GM12878 (cell line): ENCODE data around the gene PSENEN. TPM values are rescaled to one million over a fixed set of nuclear protein-coding genes. Genes with fewer than 3 reads are reported as not detected.

Experiments used
- ATAC-seq: fragments of 200-7000 bp; cut with Tn5 transposase; 3 replicates; pipeline ENCODE4 v1.9.1; 2020; ENCODE audit warnings: mild to moderate bottlenecking, moderate library complexity
- BruUV-seq: library from RNA; stranded (reverse); fragments of 400-500 nt; replicated peaks from 2 replicates; lab custom pipeline; 2021; lab: Mats Ljungman, UMichigan
- CTCF ChIA-PET: fragments of 300-600 bp; sonication (Branson Sonifier 250); formaldehyde crosslinking; extraction: SDS; loops from one replicate; lab custom pipeline; 2021; ENCODE audit warnings: inconsistent platforms; lab: Yijun Ruan, JAX
- POLR2A ChIA-PET: fragments of 350-600 bp; formaldehyde crosslinking; extraction: SDS; loops from one replicate; lab custom pipeline; 2021; ENCODE audit warnings: inconsistent platforms; lab: Charles Lee
- RAD21 ChIA-PET: fragments of 300-600 bp; sonication (Branson Sonifier 250); formaldehyde crosslinking; loops from one replicate; lab custom pipeline; 2023; ENCODE audit warnings: antibody characterized with exemption; ENCODE audit not compliant: unreplicated experiment; lab: Charles Lee
- SMC1A ChIA-PET: fragments of 300-600 bp; sonication (Branson Sonifier 250); formaldehyde crosslinking; loops from one replicate; lab custom pipeline; 2023; ENCODE audit not compliant: unreplicated experiment, uncharacterized antibody; lab: Charles Lee
- DNase-seq: peaks from one replicate; pipeline ENCODE4 v3.0.0-alpha.2; 2011; ENCODE audit warnings: low read depth, low spot score
- FAIRE-seq: peaks from 3 replicates; lab custom pipeline; 2011; peaks lifted over from hg19 to GRCh38; lab: Jason Lieb, UNC
- H2AFZ ChIP-seq: 2 replicates; pipeline ENCODE4 v1.6.0; 2011; ENCODE audit warnings: low read depth, low read length, control low read depth; ENCODE audit not compliant: control insufficient read depth
- H3K27ac ChIP-seq: 2 replicates; pipeline ENCODE4 v1.5.1; 2011; ENCODE audit warnings: control low read depth; ENCODE audit not compliant: control insufficient read depth, insufficient read depth
- H3K27me3 ChIP-seq, 2 experiments: replicated peaks in 1 of 2; 2 replicates each; pipeline versions ENCODE4 v1.6.0 to v1.6.1; 2011; ENCODE audit warnings: low read length in 1 of 2; ENCODE audit not compliant: control insufficient read depth in 2 of 2, insufficient read depth in 2 of 2
- H3K36me3 ChIP-seq, 2 experiments: 2 replicates each; pipeline ENCODE4 v1.5.1; 2011; ENCODE audit warnings: low read length in 1 of 2; ENCODE audit not compliant: control insufficient read depth in 2 of 2, insufficient read depth in 2 of 2
- H3K4me1 ChIP-seq: 2 replicates; pipeline ENCODE4 v1.6.1; 2011; ENCODE audit warnings: mild to moderate bottlenecking, low read length, moderate library complexity, mixed read lengths; ENCODE audit not compliant: control insufficient read depth, insufficient read depth
- H3K4me2 ChIP-seq: 2 replicates; pipeline ENCODE4 v1.6.0; 2011; ENCODE audit warnings: control low read depth; ENCODE audit not compliant: control insufficient read depth, insufficient read depth
- H3K4me3 ChIP-seq: fragments of 200-600 bp; sonication (generic); 2 replicates; pipeline ENCODE4 v1.5.1; 2016
- H3K79me2 ChIP-seq: 2 replicates; pipeline ENCODE4 v1.6.0; 2011; ENCODE audit warnings: low read length; ENCODE audit not compliant: control insufficient read depth, insufficient read depth
- H3K9ac ChIP-seq: 2 replicates; pipeline ENCODE4 v1.8.0; 2011; ENCODE audit warnings: low read length, control low read depth, mixed read lengths; ENCODE audit not compliant: control insufficient read depth, insufficient read depth
- H3K9me3 ChIP-seq: replicated peaks from 3 replicates; pipeline ENCODE4 v1.5.1; 2011; ENCODE audit warnings: mild to moderate bottlenecking, low read length; ENCODE audit not compliant: control insufficient read depth, insufficient read depth
- H4K20me1 ChIP-seq: 2 replicates; pipeline ENCODE4 v1.6.0; 2011; ENCODE audit not compliant: control insufficient read depth, insufficient read depth
- CHD2 ChIP-seq: IDR thresholded peaks from 2 replicates; pipeline ENCODE4 v1.6.1; 2011; ENCODE audit warnings: low read depth, low read length, improper control_type of control experiment, borderline replicate concordance
- JUNB ChIP-seq: IDR thresholded peaks from 2 replicates; pipeline ENCODE4 v1.6.1; 2016; ENCODE audit warnings: antibody characterized with exemption, mild to moderate bottlenecking
- RAD51 ChIP-seq: fragments of 450-650 bp; IDR thresholded peaks from 2 replicates; pipeline ENCODE4 v1.6.1; 2016; ENCODE audit warnings: moderate library complexity, mild to moderate bottlenecking, inconsistent platforms
- SUZ12 ChIP-seq: fragments of 200-600 bp; sonication (generic); IDR thresholded peaks from one replicate; pipeline ENCODE4 v1.6.1; 2018; ENCODE audit warnings: antibody characterized with exemption, mild to moderate bottlenecking; ENCODE audit not compliant: unreplicated experiment
- TCF12 ChIP-seq: IDR thresholded peaks from 2 replicates; pipeline ENCODE4 v1.6.1; 2011; ENCODE audit warnings: low read depth, mild to moderate bottlenecking, low read length
- YBX1 ChIP-seq: fragments of 450-650 bp; IDR thresholded peaks from 2 replicates; pipeline ENCODE4 v1.6.1; 2016; ENCODE audit warnings: antibody characterized with exemption
- WGBS: methylation state at CpG from one replicate; pipeline ENCODE4 v1.1.6; 2016; ENCODE audit warnings: low lambda C conversion rate; ENCODE audit not compliant: insufficient replicate concordance, insufficient coverage; ENCODE audit errors: missing lambda C conversion rate; 5-methylcytosine and 5-hydroxymethylcytosine counted together
- in situ Hi-C: fragments of 300-500 bp; cut with MboI; formaldehyde crosslinking; loops from 9 replicates; pipeline ENCODE4 v1.14.3; 2018; ENCODE audit warnings: mixed read lengths
- intact Hi-C: fragments of 100-400 bp; cut with micrococcal nuclease; formaldehyde crosslinking; loops from one replicate; pipeline ENCODE4 v1.14.2; 2022; ENCODE audit not compliant: unreplicated experiment
- polyA plus RNA-seq, 11 experiments: library from polyadenylated mRNA; depleted of rRNA in 4 of 11; unstranded in 6 of 11; stranded (reverse) in 5 of 11; fragments of >200 nt; fragmentation: Nextera tagmentation in 4 of 11; fragmentation: Illumina TruSeq in 1 of 11; extraction: Ambion mirVana in 4 of 11; extraction: Trizol in 1 of 11; gene quantifications; 1 replicate in 1 of 11; 2 replicates in 10 of 11; pipeline versions ENCODE4 v1.2.1 to v1.2.3, GENCODE V29; 2011 to 2016; ENCODE audit warnings: inconsistent platforms in 2 of 11, missing spikeins in 2 of 11, low read depth in 1 of 11
- total RNA-seq, 4 experiments: library from RNA; depleted of rRNA in 3 of 4; stranded (reverse); fragments of >200 nt in 3 of 4; fragmentation: Illumina TruSeq in 1 of 4; extraction: Trizol in 1 of 4; gene quantifications; 2 replicates each; pipeline versions ENCODE4 v1.2.1 to v1.2.3, GENCODE V29; 2013 to 2021
- TF ChIP-seq, protein P1 (sequence below): IDR thresholded peaks from 2 replicates; pipeline ENCODE4 v1.6.1; 2012; ENCODE audit warnings: low read length, inconsistent platforms
- TF ChIP-seq, protein P2 (sequence below): fragments of 150-350 bp; IDR thresholded peaks from 2 replicates; pipeline ENCODE4 v1.6.1; 2014; ENCODE audit warnings: mild to moderate bottlenecking, low read depth, low read length
- TF ChIP-seq, protein P3 (sequence below): fragments of 450-650 bp; formaldehyde crosslinking; IDR thresholded peaks from 2 replicates; pipeline ENCODE4 v1.5.0; 2022; ENCODE audit warnings: mild to moderate bottlenecking, missing genetic modification characterization

Gene PSENEN
- total and polyA plus RNA-seq, 10 of the 15 experiments (the other 5 are each of a cell fraction or from before 2014, with no cell fraction given): 14.4 to 178 (median 43.5) TPM

DNA sequence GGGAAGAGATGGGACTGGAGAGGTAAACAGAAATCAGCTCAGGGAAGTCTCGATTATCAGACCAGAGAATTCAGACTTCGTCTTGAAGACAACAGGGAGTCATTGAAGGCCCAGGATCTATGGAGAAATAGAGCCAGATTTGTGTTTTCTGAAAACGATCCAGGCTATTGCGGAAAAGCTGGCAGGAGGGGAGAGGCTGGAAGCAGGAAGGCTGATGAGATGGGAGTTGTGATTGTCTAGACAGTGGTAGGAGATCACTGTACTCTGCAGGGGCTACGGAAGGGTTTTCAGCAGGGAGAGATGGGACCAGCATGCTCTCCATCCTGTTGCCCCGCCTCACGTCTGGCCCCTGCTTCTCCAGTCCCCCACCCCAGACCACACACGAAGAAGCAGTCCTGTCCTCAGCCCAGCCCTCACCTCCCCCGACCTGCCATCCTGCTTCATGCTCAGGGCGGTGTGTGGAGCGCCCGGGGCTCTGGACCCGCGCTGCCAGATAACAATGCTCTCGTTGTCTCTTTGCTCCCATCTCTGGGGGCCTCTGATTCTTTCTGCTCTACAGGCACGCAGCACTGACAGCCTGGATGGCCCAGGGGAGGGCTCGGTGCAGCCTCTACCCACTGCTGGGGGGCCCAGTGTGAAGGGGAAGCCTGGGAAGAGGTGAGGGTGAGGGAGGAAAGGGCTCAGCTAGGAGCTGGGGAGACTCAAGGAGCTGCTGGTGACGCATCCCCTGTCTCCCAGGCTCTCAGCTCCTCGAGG lies 31.8 kb downstream of the PSENEN start:
- SMC1A ChIA-PET: interaction anchor here (0.7 kb wide), 1 partner anchor 37 kb away, joined by 3 read pairs; no protein-coding TSS in a partner anchor
- Histone ChIP-seq H3K36me3 (no peaks in the 10 kb centered on the region; a peak in 1 of 4 replicates), H4K20me1 (no peaks in the 10 kb centered on the region), H3K27ac (no peak overlapping the region), H3K4me2 (no peak overlapping the region), H3K4me3 (no peak overlapping the region), H3K4me1 (no peaks in the 10 kb centered on the region), H3K9me3 (no peaks in the 10 kb centered on the region), H3K27me3 (no peaks in the 10 kb centered on the region), H3K79me2 (no peaks in the 10 kb centered on the region), H3K9ac (no peak overlapping the region), H2AFZ (no peak overlapping the region)
- ATAC-seq (no peak), DNase-seq (no peak), FAIRE-seq (no peak)
- intact Hi-C loops: no loop called here
- in situ Hi-C loops: no loop called here
- POLR2A ChIA-PET: interaction anchor here (0.7 to 1.7 kb wide), 3 partner anchors 29 to 65 kb away, joined by 3 to 5 read pairs (median 4); partner anchors contain the start of gene LIN37
- CTCF ChIA-PET: interaction anchor here (0.6 to 1.3 kb wide), 2 partner anchors 83 to 277 kb away, joined by 3 read pairs; partner anchors contain the start of gene THAP8
- no TSS peak for BruUV-seq
- no peak for TF ChIP-seq TCF12
- no peak for TF ChIP-seq JUNB
- no peak for TF ChIP-seq SUZ12
- no peak for TF ChIP-seq YBX1
- TF ChIP-seq RAD51: no peak
- TF ChIP-seq CHD2: no peak
- TF ChIP-seq, protein P1, sequence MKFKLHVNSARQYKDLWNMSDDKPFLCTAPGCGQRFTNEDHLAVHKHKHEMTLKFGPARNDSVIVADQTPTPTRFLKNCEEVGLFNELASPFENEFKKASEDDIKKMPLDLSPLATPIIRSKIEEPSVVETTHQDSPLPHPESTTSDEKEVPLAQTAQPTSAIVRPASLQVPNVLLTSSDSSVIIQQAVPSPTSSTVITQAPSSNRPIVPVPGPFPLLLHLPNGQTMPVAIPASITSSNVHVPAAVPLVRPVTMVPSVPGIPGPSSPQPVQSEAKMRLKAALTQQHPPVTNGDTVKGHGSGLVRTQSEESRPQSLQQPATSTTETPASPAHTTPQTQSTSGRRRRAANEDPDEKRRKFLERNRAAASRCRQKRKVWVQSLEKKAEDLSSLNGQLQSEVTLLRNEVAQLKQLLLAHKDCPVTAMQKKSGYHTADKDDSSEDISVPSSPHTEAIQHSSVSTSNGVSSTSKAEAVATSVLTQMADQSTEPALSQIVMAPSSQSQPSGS: no peak
- TF ChIP-seq, protein P2, sequence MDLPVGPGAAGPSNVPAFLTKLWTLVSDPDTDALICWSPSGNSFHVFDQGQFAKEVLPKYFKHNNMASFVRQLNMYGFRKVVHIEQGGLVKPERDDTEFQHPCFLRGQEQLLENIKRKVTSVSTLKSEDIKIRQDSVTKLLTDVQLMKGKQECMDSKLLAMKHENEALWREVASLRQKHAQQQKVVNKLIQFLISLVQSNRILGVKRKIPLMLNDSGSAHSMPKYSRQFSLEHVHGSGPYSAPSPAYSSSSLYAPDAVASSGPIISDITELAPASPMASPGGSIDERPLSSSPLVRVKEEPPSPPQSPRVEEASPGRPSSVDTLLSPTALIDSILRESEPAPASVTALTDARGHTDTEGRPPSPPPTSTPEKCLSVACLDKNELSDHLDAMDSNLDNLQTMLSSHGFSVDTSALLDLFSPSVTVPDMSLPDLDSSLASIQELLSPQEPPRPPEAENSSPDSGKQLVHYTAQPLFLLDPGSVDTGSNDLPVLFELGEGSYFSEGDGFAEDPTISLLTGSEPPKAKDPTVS: no peak
- TF ChIP-seq, protein P3, sequence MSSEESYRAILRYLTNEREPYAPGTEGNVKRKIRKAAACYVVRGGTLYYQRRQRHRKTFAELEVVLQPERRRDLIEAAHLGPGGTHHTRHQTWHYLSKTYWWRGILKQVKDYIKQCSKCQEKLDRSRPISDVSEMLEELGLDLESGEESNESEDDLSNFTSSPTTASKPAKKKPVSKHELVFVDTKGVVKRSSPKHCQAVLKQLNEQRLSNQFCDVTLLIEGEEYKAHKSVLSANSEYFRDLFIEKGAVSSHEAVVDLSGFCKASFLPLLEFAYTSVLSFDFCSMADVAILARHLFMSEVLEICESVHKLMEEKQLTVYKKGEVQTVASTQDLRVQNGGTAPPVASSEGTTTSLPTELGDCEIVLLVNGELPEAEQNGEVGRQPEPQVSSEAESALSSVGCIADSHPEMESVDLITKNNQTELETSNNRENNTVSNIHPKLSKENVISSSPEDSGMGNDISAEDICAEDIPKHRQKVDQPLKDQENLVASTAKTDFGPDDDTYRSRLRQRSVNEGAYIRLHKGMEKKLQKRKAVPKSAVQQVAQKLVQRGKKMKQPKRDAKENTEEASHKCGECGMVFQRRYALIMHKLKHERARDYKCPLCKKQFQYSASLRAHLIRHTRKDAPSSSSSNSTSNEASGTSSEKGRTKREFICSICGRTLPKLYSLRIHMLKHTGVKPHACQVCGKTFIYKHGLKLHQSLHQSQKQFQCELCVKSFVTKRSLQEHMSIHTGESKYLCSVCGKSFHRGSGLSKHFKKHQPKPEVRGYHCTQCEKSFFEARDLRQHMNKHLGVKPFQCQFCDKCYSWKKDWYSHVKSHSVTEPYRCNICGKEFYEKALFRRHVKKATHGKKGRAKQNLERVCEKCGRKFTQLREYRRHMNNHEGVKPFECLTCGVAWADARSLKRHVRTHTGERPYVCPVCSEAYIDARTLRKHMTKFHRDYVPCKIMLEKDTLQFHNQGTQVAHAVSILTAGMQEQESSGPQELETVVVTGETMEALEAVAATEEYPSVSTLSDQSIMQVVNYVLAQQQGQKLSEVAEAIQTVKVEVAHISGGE (CRISPR knock-in tag): no peak
- 60% methylated on average over 13 of the region's 19 CpGs for WGBS
- RAD21 ChIA-PET: interaction anchor here (1.1 to 1.3 kb wide), 2 partner anchors 29 to 37 kb away, joined by 3 to 4 read pairs; partner anchors contain the start of gene LIN37
